Endothelial cell of umbilical vein (primary cell): ENCODE results near the gene CNTNAP2. TPM values are rescaled to one million over a fixed set of nuclear protein-coding genes. Genes with fewer than 3 reads are reported as not detected.

ENCODE experiments used
- BruUV-seq: library from RNA; stranded (reverse); fragments of 400-500 nt; replicated peaks from 2 replicates; lab custom pipeline; 2021; lab: Mats Ljungman, UMichigan
- CTCF ChIA-PET: fragments of 300-600, 350-600 bp; sonication (Branson Sonifier 250); formaldehyde crosslinking; loops from one replicate; lab custom pipeline; 2021; ENCODE audit warnings: antibody characterized with exemption, inconsistent platforms; lab: Charles Lee
- POLR2A ChIA-PET: fragments of 300-600, 350-600 bp; sonication (Branson Sonifier 250); formaldehyde crosslinking; loops from one replicate; lab custom pipeline; 2021; ENCODE audit warnings: antibody characterized with exemption, inconsistent platforms; lab: Charles Lee
- DNase-seq: peaks from one replicate; pipeline ENCODE4 v3.0.0-alpha.2; 2011; ENCODE audit warnings: low read depth, low spot score
- FAIRE-seq: peaks from 2 replicates; lab custom pipeline; 2011; peaks lifted over from hg19 to GRCh38; lab: Jason Lieb, UNC
- H2AFZ ChIP-seq: 2 replicates; pipeline ENCODE4 v1.6.0; 2012; ENCODE audit warnings: low read depth, low read length, control low read depth, inconsistent platforms
- H3K27ac ChIP-seq: 2 replicates; pipeline ENCODE4 v1.5.1; 2011; ENCODE audit warnings: low read depth, mild to moderate bottlenecking, control low read depth, low read length, moderate library complexity; ENCODE audit not compliant: insufficient read depth
- H3K27me3 ChIP-seq, 2 experiments: 2 replicates each; pipeline versions ENCODE4 v1.6.0 to v1.6.1; 2011; ENCODE audit warnings: low read length in 2 of 2, mixed read lengths in 1 of 2; ENCODE audit not compliant: control insufficient read depth in 2 of 2, insufficient read depth in 2 of 2
- H3K36me3 ChIP-seq, 2 experiments: 2 replicates in 1 of 2; 3 replicates in 1 of 2; pipeline ENCODE4 v1.5.1; 2011; ENCODE audit warnings: low read length in 2 of 2, mild to moderate bottlenecking in 1 of 2, moderate library complexity in 1 of 2; ENCODE audit not compliant: control insufficient read depth in 2 of 2, insufficient read depth in 2 of 2; ENCODE audit errors: extremely low read depth in 1 of 2
- H3K4me1 ChIP-seq: 3 replicates; pipeline ENCODE4 v1.5.1; 2011; ENCODE audit warnings: mild to moderate bottlenecking, low read length; ENCODE audit not compliant: control insufficient read depth, insufficient read depth; ENCODE audit errors: extremely low read depth
- H3K4me2 ChIP-seq: 2 replicates; pipeline ENCODE4 v1.6.1; 2011; ENCODE audit warnings: low read length, control low read depth, mixed read lengths; ENCODE audit not compliant: insufficient read depth
- H3K4me3 ChIP-seq, 3 experiments: fragments of 200-600 bp in 1 of 3; sonication (generic), shearing (Covaris generic) in 1 of 3; replicated peaks in 1 of 3; 2 replicates each; pipeline ENCODE4 v1.5.1; 2011 to 2016; ENCODE audit warnings: control low read depth in 3 of 3, low read length in 3 of 3, mild to moderate bottlenecking in 2 of 3, inconsistent platforms in 1 of 3, low read depth in 1 of 3, moderate library complexity in 1 of 3; ENCODE audit not compliant: insufficient read depth in 1 of 3
- H3K79me2 ChIP-seq: 2 replicates; pipeline ENCODE4 v1.6.0; 2012; ENCODE audit warnings: low read length, inconsistent platforms; ENCODE audit not compliant: control insufficient read depth, insufficient read depth
- H3K9ac ChIP-seq: replicated peaks from 2 replicates; pipeline ENCODE3; 2011; ENCODE audit warnings: low read length, control low read depth; ENCODE audit not compliant: insufficient read depth; ENCODE audit errors: extremely low read depth
- H3K9me1 ChIP-seq: replicated peaks from 3 replicates; pipeline ENCODE4 v1.6.0; 2011; ENCODE audit warnings: mild to moderate bottlenecking, low read length; ENCODE audit not compliant: control insufficient read depth, insufficient read depth; ENCODE audit errors: extremely low read depth
- H3K9me3 ChIP-seq: replicated peaks from 2 replicates; pipeline ENCODE4 v1.5.1; 2012; ENCODE audit warnings: low read length, inconsistent platforms; ENCODE audit not compliant: control insufficient read depth, insufficient read depth
- H4K20me1 ChIP-seq: replicated peaks from 2 replicates; pipeline ENCODE3; 2011; ENCODE audit warnings: mild to moderate bottlenecking, low read length; ENCODE audit not compliant: control insufficient read depth, insufficient read depth; ENCODE audit errors: extremely low read depth
- CTCF ChIP-seq, 2 donors: IDR thresholded peaks; 1 replicate in 1 of 2; 2 replicates in 1 of 2; pipeline ENCODE4 v1.5.1; 2011; ENCODE audit warnings: low read length in 2 of 2, mild to moderate bottlenecking in 2 of 2, moderate library complexity in 2 of 2, control low read depth in 1 of 2, inconsistent platforms in 1 of 2, low read depth in 1 of 2; ENCODE audit not compliant: insufficient read depth in 1 of 2; ENCODE audit errors: extremely low read depth in 1 of 2
- EZH2 ChIP-seq: IDR thresholded peaks from 2 replicates; pipeline ENCODE4 v1.6.1; 2012; ENCODE audit warnings: borderline replicate concordance, low read depth, mild to moderate bottlenecking, moderate library complexity, low read length, inconsistent platforms; ENCODE audit not compliant: severe bottlenecking
- FOS ChIP-seq: IDR thresholded peaks from 2 replicates; pipeline ENCODE4 v1.6.1; 2011; ENCODE audit warnings: mild to moderate bottlenecking, low read length, moderate library complexity, borderline replicate concordance; ENCODE audit not compliant: insufficient read depth
- GATA2 ChIP-seq: IDR thresholded peaks from 2 replicates; pipeline ENCODE4 v1.7.0; 2011; ENCODE audit warnings: low read depth, mild to moderate bottlenecking, moderate library complexity, mixed read lengths, low read length; ENCODE audit not compliant: insufficient read length, insufficient read depth
- JUN ChIP-seq: IDR thresholded peaks from 2 replicates; pipeline ENCODE4 v1.6.1; 2011; ENCODE audit warnings: borderline replicate concordance, low read depth; ENCODE audit not compliant: insufficient read length, insufficient read depth
- MYC ChIP-seq: IDR thresholded peaks from one replicate; pipeline ENCODE4 v1.6.1; 2011; ENCODE audit warnings: mild to moderate bottlenecking, low read depth, low read length
- POLR2A ChIP-seq: IDR thresholded peaks from 2 replicates; pipeline ENCODE4 v1.6.1; 2012; ENCODE audit warnings: low read depth, mild to moderate bottlenecking, control low read depth, low read length
- POLR2AphosphoS5 ChIP-seq: IDR thresholded peaks from 2 replicates; pipeline ENCODE4 v1.6.1; 2012; ENCODE audit warnings: low read depth, mild to moderate bottlenecking, control low read depth, low read length, moderate library complexity; ENCODE audit not compliant: insufficient read depth
- dilution Hi-C: fragments of 300-500 bp; cut with MboI; formaldehyde crosslinking; loops from one replicate; pipeline ENCODE4 v1.15.0; 2019; ENCODE audit warnings: low sequenced_read_pairs; ENCODE audit not compliant: extremely low pct_ligation_motif_present
- intact Hi-C: fragments of 100-400 bp; cut with micrococcal nuclease; formaldehyde crosslinking; loops from one replicate; pipeline ENCODE4 v1.10.0; 2022
- polyA plus RNA-seq, 4 experiments: library from polyadenylated mRNA; depleted of rRNA in 3 of 4; stranded (reverse) in 3 of 4; unstranded in 1 of 4; fragments of >200 nt; gene quantifications; 2 replicates each; pipeline versions ENCODE4 v1.2.1 to v1.2.3, GENCODE V29; 2011 to 2012; ENCODE audit warnings: missing spikeins in 1 of 4
- total RNA-seq: library from RNA; stranded (reverse); gene quantifications from 2 replicates; pipeline ENCODE4 v1.2.3, GENCODE V29; 2021
- TF ChIP-seq, protein P1 (sequence below): IDR thresholded peaks from 2 replicates; pipeline ENCODE4 v1.6.1; 2011; ENCODE audit not compliant: insufficient read depth, insufficient read length

Gene CNTNAP2
- total and polyA plus RNA-seq, 2 donors (not counting 3 experiments of a cell fraction or from before 2014, with no cell fraction given) = not detected

DNA sequence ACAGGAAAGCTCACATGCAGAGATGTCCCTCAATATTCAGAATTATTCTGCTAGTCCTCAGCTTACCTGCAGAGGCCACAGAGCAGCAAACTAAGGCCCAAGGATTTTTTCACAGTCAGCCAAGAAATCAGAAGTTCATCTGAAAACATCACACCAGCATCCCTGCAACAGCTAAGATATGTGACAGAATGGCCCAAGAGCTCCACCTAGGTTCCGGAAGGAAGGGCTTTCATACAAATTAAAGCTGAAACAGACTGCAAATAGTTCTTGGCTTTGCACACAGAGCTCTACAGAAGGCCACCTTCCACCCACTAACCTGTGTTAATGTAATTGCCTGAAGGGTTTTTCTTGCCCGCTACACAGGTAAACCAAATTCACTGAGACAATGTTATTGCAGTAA is 2035.2 kb downstream of the CNTNAP2 start:
- no peak overlapping the region for H3K27ac ChIP-seq
- no TSS peak for BruUV-seq
- H3K27me3 ChIP-seq = no peaks in the 10 kb centered on the region
- no peak overlapping the region for H3K4me3 ChIP-seq
- DNase-seq (no peak), FAIRE-seq (no peak)
- H3K9ac ChIP-seq = no peak overlapping the region
- H3K4me1 ChIP-seq = no peaks in the 10 kb centered on the region
- intact Hi-C loops = no loop called here
- no peaks in the 10 kb centered on the region for H3K9me1 ChIP-seq
- no peaks in the 10 kb centered on the region for H3K79me2 ChIP-seq
- peaks cover 4% of the 10 kb centered on the region for H3K9me3 ChIP-seq
- TF ChIP-seq MYC = no peak
- no peak for TF ChIP-seq CTCF (IDR thresholded peaks at IDR 0.05; ENCODE audit: extremely low read depth in 1 of 2, insufficient read depth in 1 of 2, low read depth in 1 of 2, low read length in 2 of 2)
- TF ChIP-seq FOS = no peak
- TF ChIP-seq POLR2A = no peak
- no peak for TF ChIP-seq POLR2AphosphoS5
- no peak for TF ChIP-seq JUN
- TF ChIP-seq, protein P1, sequence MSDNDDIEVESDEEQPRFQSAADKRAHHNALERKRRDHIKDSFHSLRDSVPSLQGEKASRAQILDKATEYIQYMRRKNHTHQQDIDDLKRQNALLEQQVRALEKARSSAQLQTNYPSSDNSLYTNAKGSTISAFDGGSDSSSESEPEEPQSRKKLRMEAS = no peak
- no peak for TF ChIP-seq GATA2
- no peak for TF ChIP-seq EZH2
- H4K20me1 ChIP-seq = no peaks in the 10 kb centered on the region
- POLR2A ChIA-PET = no interaction called here
- dilution Hi-C loops = no loop called here
- no peaks in the 10 kb centered on the region for H3K36me3 ChIP-seq
- no peak overlapping the region for H3K4me2 ChIP-seq
- CTCF ChIA-PET = interaction anchor here (1.2 kb wide), 1 partner anchor 9 kb away, joined by 3 read pairs; no protein-coding TSS in a partner anchor
- H2AFZ ChIP-seq = no peak overlapping the region
